SH-SY5Y (cell line): ENCODE measurements around the gene GRIK2.

Experiments used
- GATA2 ChIP-seq: IDR thresholded peaks from 2 replicates; pipeline ENCODE4 v1.6.1; 2011; ENCODE audit warnings: mild to moderate bottlenecking, low read depth, low read length
- GATA3 ChIP-seq: IDR thresholded peaks from 2 replicates; pipeline ENCODE4 v1.6.1; 2011; ENCODE audit warnings: low read depth, mild to moderate bottlenecking, low read length, moderate library complexity

DNA sequence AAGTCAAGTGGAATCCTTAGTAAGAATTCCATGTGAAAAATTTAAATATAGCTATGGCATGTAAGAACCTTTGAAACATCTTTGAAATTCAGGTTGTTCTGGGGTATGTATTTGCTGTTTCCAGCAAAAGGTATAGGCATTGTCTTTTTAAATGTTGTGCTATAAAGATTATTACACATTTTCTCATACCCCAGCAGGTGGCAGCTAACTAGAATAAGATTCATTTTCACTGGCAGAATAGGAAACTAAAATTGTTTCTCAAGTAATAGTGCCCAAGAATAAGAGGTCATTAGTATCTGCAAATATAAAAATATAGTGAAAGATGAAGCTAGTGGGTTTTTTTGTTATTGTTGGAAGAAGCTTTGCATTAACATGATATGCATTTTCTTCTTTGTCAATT is 1.8 kb downstream of the GRIK2 start:
- TF ChIP-seq GATA2 (no peak), GATA3 (no peak)
